Measurements from ENCODE around the gene MS4A14.

GRCh38 chr11:60428517-60428916, 32.3 kb downstream of the MS4A14 start:
- no peak for TF ChIP-seq POLR2A (IDR thresholded peaks at IDR 0.05; ENCODE audit: extremely low read depth, insufficient read length)
- no peak for TF ChIP-seq CTCF (IDR thresholded peaks at IDR 0.05; ENCODE audit: low read depth, low read length)
